Measurements from ENCODE around the gene ALG11.
"Not testable (repeated sequence)": the region's sequence is repeated elsewhere in the genome, so short reads cannot be mapped to it uniquely, and the experiment has no call there.

The ALG11 gene

DNA sequence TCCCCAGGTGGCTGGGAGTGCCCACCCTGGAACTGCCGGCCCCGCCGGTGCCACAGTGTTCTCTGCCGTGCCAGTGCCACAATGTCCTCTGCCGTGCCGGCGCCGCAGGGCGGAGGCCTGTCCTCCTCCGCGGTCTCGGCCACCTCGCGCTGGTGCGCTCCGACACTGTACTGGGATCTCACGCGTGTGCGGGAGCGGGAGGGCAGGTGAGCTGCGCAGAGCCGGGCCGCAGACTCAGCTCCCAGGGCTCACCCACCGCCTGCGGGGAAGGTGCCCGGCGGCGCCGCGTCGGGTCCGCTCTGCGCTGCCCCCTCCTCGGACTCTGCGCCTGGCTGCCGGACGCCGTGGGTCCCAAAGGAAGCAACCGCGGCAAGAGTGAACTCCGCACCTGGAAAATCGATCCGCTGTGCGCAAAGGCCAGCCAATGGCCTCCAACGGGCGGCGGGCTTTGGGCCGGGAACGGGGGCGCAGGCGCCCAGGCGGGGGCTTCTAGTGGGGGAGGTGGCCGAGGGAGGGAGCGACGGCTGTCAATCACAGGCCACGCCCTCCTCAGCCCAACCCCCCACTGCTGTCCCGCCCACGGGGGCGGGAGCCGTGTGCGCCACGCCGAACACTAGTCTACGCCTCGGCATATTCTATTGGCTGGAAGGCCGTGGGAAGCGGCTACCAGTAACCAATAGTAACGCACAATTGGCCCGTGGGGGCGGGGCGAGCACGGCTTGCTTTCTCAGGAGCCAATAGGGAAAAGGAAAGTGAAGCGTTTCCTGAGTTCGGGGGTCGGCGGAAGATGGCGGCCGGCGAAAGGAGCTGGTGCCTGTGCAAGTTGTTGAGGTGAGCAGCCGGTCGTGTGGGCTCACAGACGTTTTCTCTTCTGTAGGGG is at the start of gene ALG11:
ALG11 (plus strand) TSS at position 767 of the 880 bp plus-strand sequence; CDS start at position 788, 21 bp downstream.
- peak; percentile 100 for DNase-seq

DNA sequence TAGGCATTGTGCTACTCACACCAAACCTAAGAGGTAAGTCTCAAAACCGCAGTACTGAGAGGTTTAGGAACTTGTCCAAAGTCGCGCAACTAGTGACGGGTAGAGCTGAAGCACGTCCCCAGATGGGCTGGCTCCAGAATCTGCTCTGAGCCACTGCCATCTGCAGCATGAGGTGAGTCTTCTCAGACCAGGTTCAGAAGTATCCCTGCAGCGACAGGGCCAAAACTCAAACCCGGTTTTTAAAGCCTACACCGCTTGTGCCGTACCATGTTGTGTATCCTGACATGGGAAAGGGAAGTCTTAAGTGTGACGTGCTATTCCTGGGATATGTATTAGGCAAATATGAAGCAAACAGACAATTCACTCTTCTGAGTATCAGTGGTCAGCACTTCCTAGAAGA is 46.0 kb upstream of the ALG11 start:
- DNase-seq: no peak

GRCh38 chr13:51967482-51968446 is 44.4 kb upstream of the ALG11 start:
- no peak for DNase-seq

DNA sequence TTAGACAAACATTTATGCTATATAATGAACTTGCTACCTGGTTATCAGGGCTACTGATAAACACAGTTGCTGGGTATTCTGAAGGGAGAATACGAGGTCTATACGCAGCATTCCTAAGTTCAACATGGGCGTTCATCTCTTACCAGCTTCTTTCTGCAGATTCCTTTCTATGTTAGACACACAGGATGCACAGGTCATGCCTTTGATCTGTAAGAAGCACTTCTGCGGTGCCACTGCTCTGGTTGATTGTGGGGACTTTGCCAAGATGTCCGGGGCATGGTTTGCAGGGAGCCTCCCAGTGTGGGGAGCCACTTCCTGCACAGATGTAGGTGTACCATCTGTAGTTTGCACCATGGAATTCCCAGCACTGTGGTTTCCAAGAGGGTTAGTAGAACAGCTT is 41.8 kb upstream of the ALG11 start:
- no peak for DNase-seq

DNA sequence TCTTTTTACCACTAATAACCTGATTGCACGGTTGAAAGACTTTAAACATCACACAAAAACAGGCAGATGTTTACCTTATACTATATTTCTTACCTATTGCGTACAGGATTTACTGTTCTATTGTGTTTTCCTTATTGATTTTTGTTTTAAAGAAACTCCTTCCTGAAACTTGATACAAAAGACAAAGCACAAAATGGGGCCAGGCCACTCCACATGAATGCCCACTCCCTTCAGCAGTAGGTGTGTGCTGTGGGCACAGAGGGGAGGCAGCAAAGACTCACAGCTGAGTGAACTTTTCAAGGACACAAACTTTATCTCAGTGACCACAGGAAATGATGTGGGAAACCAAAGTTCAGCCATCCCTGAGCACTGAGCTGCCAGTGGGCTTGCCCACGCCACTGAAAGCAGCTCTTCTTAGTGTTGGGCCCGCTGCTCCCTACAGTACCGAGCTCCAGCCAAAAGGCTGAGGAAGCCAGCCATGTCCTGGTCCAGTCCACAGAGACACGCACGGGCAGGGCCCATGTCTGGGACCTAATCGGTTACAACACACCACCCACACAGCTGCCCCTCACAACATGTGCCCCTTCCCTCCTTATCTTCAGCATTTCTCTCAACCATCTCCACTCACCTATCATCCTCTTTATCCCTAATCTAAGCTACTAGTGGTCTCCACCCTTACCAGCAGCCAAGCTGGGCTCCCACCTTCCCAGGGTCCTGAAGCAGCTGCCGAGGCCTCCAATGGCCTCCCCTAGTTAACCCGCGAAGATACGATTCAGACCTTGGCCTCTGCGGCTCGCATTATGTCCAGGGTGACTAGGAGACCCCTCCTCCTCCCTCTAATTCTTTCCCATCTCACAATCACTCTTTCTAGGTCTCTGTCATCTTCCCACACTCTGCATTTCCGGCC is 40.4 kb upstream of the ALG11 start:
- no peak for DNase-seq

GRCh38 chr13:51974482-51974881 is 37.7 kb upstream of the ALG11 start:
- DNase-seq: no peak

GRCh38 chr13:51976423-51976822 is 35.8 kb upstream of the ALG11 start:
- no peak for DNase-seq

DNA sequence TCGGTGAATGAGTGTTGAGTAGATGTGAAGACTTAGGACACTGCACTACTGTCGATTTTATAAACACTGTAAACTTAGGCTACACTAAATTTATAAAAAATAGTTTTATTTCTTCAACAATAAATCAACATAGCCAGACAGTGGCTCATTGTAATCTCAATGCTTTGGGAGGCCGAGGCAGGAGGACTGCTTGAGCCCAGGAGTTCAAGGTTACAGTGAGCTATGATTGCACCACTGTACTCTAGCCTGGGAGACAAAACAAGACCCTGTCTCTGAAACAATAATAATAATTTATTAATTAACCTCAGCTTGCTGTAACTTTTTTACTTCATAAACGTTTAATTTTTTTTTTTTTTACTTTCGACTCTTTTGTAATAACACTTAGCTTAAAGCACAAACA is 35.3 kb upstream of the ALG11 start:
- DNase-seq: no peak

DNA sequence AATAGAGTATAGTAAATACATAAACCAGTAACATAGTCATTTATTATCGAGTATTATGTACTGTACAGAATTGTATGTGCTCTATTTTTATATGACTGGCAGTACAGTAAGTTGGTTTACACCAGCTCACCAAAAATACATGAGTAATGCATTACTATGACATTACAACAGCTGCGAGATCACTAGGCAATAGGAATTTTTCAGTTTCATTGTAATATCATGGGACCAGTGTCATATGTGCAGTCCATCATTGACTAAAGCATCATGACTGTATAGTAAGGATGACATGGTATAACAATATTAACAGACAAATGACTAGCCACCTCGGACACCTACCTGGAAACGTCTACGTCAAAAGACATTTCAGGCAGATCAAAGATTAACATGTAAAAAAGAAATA is 34.6 kb upstream of the ALG11 start:
- DNase-seq: no peak

DNA sequence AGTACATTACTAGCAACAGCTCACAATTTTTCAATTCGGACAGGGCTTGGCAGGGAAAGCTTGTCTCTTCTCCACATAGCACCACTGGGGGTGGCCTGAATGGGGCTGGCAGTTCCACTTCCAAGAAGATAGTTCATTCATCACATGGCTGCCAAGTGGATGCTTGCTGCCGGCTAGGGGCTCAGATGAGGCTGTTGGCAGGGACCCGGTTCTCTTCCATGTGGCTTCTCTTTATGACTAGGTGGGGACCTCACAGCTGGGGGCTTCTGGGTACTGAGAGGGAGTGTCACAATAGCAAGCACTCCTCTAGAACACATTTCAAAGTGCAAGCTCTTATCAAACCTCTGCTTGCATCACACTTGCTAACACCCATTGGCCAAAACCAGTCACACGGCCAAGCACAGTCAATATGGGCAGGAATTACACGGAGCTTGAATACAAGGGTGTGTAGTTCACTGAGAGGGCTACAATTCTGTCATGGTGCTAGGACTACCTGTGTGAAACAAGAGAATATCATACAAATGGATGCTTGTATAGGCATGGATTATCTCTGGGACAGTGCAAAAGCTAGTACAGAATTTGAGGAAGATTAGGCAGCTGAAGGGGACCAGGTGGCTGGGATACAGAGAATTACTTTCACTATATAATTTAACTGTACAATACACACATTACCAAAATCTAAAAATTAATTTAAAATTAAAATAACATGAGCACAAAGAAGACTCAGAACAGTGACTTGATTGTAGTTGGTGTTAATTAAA is 33.2 kb upstream of the ALG11 start:
- DNase-seq: peak; percentile 31

DNA sequence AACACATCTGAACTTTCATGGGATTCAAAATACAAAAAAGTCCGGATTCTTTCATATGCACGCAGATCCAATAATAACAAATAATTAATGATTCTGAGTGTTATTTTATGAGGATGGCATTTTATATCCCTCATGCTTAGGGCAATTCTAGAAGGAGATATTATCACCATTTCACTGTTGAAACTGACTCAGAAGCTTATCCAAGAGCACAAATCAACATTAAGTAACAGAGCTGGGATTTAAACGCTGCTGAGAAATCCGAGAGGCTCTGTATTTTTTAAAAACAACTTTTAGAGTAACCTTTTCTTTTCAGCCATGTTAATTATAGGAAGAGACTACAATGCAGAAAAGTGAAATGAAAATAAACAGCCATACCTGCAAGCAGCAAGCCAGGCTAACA is 31.3 kb upstream of the ALG11 start:
- DNase-seq: no peak

- no peak for DNase-seq
These were observed 30.8 kb upstream of the ALG11 start for GRCh38 chr13:51981355-51981754.

GRCh38 chr13:51983292-51983691 is 28.9 kb upstream of the ALG11 start:
- not testable (repeated sequence) for DNase-seq

DNA sequence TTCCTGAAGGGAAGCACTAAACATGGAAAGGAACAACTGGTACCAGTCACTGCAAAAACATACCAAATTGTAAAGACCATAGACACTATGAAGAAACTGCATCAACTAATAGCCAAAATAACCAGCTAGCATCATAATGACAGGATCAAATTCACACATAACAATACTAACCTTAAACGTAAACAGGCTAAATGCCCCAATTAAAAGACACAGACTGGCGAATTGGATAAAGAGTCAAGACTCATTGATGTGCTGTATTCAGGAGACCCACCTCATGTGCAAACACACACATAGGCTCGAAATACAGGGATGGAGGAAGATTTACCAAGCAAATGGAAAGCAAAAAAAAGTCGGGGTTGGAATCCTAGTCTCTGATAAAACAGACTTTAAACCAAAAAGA is 27.3 kb upstream of the ALG11 start:
- DNase-seq: not testable (repeated sequence)

- DNase-seq: no peak
These were observed 23.1 kb upstream of the ALG11 start for GRCh38 chr13:51988988-51989618.

GRCh38 chr13:51993713-51994112 is 18.5 kb upstream of the ALG11 start:
- DNase-seq: no peak

GRCh38 chr13:51995677-51996551 is 16.3 kb upstream of the ALG11 start:
- DNase-seq: peak; percentile 48

DNA sequence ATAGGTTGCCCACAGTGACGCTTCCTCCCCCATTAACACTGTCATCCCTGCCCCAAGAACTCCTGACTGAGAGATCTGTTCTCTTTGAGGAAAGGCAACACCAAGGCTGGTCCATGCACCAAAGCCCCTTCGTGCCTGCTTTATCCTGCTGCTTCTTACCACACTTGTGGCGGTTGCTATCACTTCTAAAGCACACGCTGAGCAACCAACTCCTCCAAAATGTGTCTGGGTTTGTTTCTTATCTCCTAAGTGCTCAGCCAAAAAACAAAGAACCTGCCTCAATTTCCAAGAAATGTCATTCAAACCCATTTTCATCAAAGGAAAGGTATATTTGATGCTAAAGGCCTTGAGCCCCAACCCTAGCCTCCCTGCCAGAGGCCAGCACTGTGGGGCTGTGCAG is 15.6 kb upstream of the ALG11 start:
- no peak for DNase-seq

GRCh38 chr13:51997186-51997585 is 15.0 kb upstream of the ALG11 start:
- DNase-seq: no peak

DNA sequence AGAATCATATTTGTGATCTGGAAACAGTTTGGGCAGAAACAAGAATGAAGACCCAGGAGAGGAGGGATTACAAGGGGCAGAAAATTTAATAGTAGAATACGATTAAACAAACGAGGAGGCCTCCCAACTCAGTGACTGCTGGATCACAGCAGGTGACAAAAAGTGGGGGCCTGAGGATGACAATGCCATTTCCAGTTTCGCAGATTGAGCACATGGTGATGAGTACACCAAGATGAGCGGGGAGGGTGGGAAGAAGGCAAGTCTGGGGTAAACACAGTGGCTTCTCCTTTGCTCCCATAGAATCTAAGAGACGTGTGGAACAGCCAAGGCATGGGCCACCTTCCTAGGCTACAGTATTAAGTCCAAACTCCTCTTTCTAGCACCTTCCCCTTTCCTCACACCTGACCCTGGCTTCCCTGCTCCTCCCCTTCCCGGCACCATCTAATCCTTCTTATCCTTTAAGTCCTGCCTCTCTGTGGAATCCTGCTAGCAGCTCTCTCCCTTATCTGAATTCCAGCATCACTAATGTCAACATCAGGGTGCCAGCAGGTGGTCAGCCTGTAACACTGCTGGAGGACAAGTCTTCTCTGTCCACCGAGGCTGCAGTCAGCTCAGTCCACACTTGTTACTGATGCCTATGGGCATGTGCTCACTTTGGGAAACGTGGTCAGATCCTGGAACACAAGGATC is 14.4 kb upstream of the ALG11 start:
- DNase-seq: no peak
